GM21723 (cell line): ENCODE measurements around the gene WIPF3.

Source experiments
- ATAC-seq: cut with Tn5 transposase; IDR thresholded peaks from one replicate; pipeline ENCODE4 v1.9.1; 2021; ENCODE audit warnings: mild to moderate bottlenecking, moderate library complexity; ENCODE audit not compliant: unreplicated experiment

The WIPF3 gene

DNA sequence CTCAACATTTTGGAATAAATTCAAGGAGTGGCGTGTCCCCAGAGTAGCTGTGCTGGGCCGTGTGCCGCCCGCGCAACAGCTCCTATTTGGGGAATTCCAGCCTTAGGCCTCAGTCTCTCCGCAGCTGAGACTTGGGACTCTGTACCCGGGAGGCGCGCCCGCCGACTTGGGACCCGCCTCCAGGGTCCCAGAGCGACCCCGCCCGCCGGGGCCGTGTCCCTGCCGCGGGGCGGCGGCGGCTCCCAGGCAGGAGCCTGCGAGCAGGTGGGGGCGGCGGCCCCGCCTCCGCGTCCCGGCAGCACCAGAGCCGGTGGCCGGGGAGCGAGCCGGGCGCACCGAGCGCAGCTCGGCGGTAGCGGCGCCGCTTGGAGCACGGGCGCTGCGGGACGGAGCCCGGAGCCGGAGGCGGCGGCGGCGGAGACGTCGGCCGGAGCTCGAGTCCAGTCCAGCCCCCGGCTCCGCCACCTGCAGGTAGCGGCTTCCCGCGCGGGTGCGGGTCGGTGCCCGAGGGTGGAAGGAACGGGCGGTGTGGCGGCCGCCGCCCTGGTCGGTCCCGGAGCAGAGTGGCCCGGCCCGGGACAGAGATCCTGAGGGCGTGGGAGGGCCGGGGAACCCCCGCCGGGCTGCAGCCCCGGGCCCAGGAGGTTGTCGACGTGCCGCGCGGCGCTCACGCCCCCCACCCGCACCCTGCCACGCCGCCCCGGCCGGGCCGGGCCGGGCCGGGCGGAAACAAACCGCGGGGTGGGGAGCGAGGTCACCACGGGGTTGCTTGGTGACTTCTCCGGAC, at the start of gene WIPF3:
WIPF3 (plus strand) TSS at position 301 of the 787 bp plus-strand sequence. CDS start 28,217 bp downstream, outside the sequence.
- ATAC-seq, result no peak

DNA sequence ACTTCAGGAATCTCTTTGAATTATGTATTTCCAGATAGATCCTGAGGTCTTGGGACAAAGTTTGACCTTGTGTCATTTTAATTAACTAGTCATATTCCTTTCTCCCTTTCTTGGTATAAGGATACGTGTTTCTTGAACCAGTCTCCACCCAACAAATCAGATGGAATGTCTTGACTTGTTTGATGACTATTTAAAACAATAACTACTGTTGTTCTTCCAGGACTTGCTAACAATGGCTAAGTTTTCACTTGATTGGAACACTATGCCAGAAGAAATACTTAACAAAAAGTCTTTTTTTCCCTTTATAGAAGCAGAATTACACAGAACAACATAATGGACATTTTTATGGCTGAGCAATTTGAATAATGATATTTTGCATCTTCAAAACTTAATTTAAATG, 43.0 kb upstream of the WIPF3 start:
- no peak for ATAC-seq

DNA sequence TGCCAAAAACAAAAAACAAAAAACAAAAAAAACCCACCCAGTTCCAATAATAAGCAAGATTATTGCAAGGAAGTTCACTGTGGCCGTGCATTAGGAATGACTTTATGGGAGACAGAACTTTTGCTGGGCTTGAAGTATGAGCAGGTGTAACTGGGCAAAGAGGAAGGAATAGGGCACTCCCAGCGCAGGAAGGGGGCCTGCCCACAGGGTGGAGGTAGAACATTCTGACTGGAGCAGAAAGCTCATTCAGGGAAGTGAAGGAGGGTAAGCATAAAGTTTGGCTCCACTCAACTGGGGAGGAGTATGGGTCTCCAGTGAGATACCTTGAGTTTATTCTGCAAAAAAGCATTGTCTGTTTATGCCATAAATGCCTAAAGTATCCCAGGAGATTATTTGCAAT, 42.1 kb upstream of the WIPF3 start:
- no peak for ATAC-seq

DNA sequence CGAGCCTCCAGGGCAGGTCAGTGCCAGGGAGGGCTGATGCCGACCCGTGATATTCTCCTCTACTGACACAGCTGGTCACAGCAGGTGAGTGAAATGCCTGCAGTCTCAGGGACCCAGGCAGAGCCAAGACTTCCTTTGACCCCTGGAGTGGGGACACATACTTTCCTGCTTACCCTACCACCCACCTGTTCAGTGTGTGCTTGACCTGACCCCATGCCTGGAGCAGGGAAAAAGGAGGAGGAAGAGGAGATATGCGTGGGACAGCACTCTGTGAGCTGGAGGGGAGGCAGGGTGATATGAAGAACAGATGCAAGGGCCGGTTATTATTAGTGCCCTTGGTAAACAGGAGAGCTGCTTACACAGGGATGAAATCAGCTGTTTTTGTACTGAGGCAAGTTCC, 40.8 kb upstream of the WIPF3 start:
- ATAC-seq, result no peak

DNA sequence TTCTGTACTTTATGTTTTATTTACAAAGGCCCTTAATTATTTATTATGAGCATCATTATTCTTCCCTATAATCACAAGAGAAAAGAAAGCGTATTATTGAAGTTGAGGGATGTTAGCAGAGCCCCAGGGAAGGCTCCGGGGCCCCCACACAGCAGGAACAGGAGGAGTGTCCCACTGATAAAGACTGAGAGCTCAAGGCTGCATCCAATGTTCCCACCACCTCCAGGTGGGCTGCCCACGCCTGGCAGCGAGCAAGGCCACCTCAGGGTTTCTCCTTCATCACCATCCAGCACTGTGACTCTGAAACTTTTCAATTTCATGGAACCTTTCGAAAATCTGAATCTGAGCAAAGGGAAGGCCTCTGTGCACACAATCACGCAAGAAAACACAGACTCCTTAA, 35.9 kb upstream of the WIPF3 start:
- no peak for ATAC-seq

DNA sequence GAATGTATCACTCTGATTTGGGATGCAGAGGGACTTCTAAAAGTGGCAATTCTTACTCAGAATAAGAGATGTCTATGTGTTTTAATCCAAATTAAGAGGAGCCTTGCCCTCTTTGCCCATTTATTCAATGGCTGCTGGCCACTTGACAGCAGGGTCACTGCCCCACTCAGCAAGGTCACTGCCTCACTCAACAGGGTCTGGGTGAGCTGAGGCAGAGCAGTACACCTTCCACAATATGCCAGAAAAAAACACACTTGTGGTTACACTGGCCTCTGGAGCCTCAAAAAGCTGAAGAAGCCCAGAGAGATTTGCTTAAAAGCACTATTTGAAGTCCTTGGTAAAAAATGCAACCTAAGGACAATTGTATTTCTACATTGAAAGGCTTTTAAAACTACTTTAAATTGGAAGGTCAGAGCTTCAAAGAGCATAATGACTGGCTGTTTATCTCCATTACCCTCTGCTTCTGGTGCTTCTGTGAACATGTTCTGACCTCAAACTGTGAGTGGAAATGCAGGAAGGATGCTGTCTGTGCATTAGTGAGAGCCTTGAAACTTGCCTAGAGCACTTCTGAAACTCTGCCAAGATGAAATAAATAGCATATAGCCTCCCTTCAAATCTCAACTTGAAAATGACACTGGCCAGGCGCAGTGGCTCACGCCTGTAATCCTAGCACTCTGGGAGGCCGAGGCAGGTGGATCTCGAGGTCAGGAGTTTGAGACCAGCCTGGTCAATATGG, 35.1 kb upstream of the WIPF3 start:
- ATAC-seq, result no peak

- no peak for ATAC-seq
Measured at GRCh38 chr7:29779017-29779416, 27.3 kb upstream of the WIPF3 start.

DNA sequence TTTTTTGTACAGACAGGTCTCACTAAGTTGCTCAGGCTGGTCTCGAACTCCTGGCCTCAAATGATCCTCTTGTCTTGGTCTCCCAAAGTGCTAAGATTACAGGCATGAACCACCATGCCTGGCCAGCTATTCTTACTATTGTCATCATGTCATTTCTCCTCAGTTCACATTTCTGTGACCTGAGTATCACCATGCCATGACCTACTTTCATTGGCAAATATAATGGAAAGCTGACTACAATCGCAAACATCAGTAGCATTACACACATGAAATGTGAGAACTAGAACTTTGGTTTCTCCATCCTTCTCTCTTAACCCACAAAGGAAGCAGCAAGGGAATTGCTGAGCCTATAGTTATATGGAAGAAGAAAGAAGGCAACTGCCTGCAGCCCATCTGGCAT, 26.0 kb upstream of the WIPF3 start:
- no peak for ATAC-seq

DNA sequence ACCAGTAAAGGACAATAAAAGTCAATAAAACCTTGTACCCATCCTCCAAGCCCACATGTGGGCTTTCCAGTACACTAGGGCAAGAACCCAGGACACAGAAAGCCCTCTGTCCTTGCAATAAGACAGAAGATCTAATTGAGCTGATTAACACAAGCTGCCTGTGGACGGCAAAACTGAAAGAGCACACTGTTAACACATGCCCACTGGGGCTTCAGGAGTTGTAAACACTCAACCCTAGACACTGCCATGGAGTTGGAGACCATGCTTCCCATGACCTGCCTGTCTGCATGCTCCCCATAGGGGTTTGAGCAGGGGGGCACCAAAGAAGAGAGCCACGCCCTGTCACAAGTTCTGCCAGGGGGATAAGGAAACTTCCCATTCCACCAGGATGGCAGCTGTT, 22.6 kb upstream of the WIPF3 start:
- no peak for ATAC-seq

- no peak for ATAC-seq
Measured at GRCh38 chr7:29793507-29793906, 12.8 kb upstream of the WIPF3 start.

DNA sequence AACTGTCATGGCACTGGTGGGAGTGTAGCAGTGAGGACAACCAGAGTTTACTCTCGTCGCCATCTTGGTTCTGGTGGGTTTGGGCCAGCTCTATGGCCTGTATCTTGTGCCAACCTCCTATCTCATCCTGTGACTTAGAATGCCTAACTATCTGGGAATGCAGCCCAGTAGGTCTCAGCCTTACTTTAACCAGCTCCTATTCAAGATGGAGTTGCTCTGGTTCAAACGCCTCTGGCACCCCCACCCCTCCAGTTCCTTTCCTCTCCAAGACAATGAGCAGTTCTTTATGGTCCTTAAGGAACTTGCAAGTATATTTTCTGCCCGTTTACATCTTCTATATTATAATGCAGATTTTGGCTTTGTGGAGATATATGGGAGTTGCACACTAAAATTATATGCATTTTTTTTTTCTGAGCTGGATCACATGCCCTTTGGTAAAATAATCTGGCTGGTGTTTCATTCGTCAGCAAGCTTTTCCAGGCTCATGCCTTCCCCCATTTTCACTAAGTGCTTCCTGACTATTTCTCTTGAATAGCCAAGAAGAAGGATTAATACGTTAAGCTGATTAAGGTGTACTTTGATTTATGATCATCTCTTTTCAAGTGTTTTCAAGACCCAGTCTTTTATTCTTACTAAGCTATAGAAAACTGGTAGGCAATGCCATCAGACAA, 11.2 kb upstream of the WIPF3 start:
- no peak for ATAC-seq

GRCh38 chr7:29795696-29796580, 10.4 kb upstream of the WIPF3 start:
- ATAC-seq, result no peak

DNA sequence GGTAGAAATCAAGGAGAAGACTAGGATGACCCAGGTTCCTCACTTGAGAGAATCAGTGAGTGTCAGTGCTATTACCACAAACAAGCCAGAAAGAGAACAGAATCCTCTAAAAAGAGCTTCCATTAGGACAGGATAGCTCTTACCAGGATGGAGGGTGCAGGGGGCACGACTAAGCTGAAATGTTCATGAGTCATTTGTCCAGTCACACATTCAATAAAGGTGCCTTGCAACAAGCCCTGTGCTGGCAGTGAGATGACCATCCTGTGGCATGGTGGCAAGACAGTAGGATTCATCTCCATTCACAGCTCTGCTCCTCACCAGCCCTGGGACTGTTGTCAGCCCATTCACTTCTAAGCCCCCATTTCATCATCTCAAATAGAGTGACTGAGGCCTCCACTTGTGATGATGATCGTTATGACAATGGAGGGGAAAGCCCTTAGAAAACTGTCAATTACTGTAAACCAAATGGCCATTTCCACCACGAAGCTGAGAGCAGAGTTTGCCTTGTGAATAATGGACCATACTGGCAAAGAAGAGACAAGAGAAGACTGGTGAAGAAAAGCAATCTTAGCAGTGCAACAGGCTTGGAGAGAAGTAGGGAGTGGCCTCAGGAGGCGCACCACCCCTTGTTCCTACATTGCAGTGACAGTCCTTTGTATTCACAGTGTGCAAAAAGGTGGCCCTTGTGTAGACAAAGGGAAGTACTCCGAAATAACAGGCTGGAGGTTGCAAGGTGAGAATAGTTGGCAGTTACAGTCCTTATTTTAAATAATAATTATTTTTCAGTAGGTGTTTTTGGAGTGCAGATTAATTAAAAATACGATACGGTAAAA, 9.0 kb upstream of the WIPF3 start:
- ATAC-seq, result no peak

GRCh38 chr7:29798422-29798821, 7.9 kb upstream of the WIPF3 start:
- no peak for ATAC-seq

GRCh38 chr7:29801929-29802328, 4.4 kb upstream of the WIPF3 start:
- ATAC-seq, result no peak

DNA sequence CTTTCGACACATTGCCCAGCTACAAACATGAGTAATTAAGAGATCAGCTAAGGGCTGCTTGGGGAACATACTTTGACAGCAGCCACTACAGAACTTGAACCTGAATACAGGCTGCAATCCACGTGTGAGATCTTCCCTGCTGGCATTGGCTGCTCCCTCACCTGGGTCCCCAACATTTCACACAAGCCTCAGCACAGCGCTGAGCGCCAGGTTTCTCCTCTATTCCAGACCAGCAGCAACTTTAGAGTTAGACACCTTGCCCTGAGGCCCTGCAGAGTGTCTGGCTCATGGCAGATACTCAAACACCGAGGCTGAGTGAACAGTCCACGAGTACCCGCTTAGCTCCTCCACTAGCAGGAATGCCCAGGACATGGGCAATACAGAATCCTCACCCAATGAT, 1.3 kb upstream of the WIPF3 start:
- ATAC-seq, result no peak

DNA sequence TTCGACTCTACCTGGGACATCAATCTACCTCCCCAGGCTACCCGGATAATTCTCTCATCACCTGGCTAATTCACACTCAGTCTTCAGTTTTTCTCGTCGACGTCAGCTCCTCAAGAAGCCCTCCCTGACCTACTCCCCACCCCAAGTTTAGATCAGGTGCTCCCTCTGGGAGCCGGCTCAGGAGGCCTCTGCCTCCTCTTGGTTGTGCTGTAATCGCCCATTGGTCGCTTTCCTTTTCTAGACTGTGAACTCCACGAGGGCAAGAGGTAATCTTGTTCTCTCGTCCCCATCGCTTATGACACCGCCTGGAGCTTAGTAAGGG, 461 bp upstream of the WIPF3 start:
- no peak for ATAC-seq

GRCh38 chr7:29806995-29807841, 910 bp downstream of the WIPF3 start:
- no peak for ATAC-seq

DNA sequence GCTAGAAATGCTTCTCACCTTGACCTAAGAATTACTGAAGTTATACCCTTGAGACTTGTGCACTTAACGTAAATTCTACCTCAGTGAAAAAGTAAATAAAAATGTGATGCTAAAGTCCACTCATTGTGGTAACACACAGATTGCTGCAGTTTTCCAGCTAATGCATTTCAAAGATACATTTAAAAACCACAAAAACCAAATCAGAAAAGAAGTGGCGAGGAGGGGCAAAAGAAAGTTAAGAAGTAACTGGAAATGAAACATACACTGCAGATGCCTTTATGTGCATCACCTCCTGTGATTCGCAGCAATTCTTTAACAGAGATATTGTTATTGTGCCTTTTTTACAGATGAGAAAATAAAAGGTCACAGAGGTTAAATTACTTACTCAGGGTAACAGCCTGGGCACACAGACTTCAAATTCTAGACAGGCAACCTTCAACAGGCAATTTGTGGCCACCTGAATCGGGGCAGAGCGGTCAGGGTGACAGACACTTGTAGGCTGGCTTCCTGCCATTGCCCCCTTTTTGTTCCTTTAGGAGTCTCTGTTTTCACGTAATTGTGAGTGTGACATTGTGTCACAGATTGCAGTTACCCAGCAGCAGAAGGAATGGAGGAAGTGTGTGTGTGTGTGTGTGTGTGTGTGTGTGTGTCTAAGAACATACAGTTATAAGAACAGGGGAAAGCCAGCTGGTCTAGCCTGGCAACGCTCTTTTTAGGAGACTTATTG, 1.9 kb downstream of the WIPF3 start:
- ATAC-seq, result no peak
